PC-9 (cell line): ENCODE results near the gene GLCE. TPM values are rescaled to one million over a fixed set of nuclear protein-coding genes. Genes with fewer than 3 reads are reported as not detected.

Source experiments
- BruUV-seq: library from RNA; stranded (reverse); fragments of 400-500 nt; replicated peaks from 2 replicates; lab custom pipeline; 2021; lab: Mats Ljungman, UMichigan
- CTCF ChIA-PET: fragments of 300-600 bp; sonication (Branson Sonifier 250); formaldehyde crosslinking; loops from one replicate; lab custom pipeline; 2022; ENCODE audit warnings: antibody characterized with exemption; lab: Charles Lee
- POLR2A ChIA-PET: fragments of 300-600 bp; sonication (Branson Sonifier 250); formaldehyde crosslinking; loops from one replicate; lab custom pipeline; 2022; ENCODE audit warnings: antibody characterized with exemption; ENCODE audit not compliant: unreplicated experiment; lab: Charles Lee
- DNase-seq, 2 experiments: peaks; one replicate each; pipeline versions ENCODE4 v3.0.0 to v3.0.0-alpha.2; 2015 to 2022; ENCODE audit warnings: mixed read lengths in 1 of 2
- H2AFZ ChIP-seq: fragments of 200-600 bp; sonication (generic); 2 replicates; pipeline ENCODE4 v1.8.1; 2017; ENCODE audit warnings: antibody characterized with exemption
- H3F3A ChIP-seq: fragments of 200-600 bp; sonication (generic); 2 replicates; pipeline ENCODE4 v1.8.1; 2017; ENCODE audit warnings: antibody characterized with exemption, mild to moderate bottlenecking, low read depth; ENCODE audit not compliant: insufficient read depth
- H3K27ac ChIP-seq: fragments of 200-600 bp; sonication (generic); 2 replicates; pipeline ENCODE4 v1.6.1; 2016; ENCODE audit warnings: mixed run types
- H3K27me3 ChIP-seq: fragments of 200-600 bp; sonication (generic); 2 replicates; pipeline ENCODE4 v1.6.1; 2016; ENCODE audit warnings: low read depth, mixed run types; ENCODE audit not compliant: insufficient read depth
- H3K36me3 ChIP-seq: fragments of 200-600 bp; sonication (generic); 2 replicates; pipeline ENCODE4 v1.6.1; 2016; ENCODE audit warnings: low read depth, mixed run types
- H3K4me1 ChIP-seq: fragments of 200-600 bp; sonication (generic); replicated peaks from 2 replicates; pipeline ENCODE4 v1.6.1; 2016; ENCODE audit warnings: mixed run types; ENCODE audit not compliant: insufficient read depth
- H3K4me2 ChIP-seq: fragments of 200-600 bp; sonication (generic); 2 replicates; pipeline ENCODE4 v1.6.1; 2017; ENCODE audit warnings: mixed run types
- H3K4me3 ChIP-seq: fragments of 200-600 bp; sonication (generic); 2 replicates; pipeline ENCODE4 v1.6.1; 2016; ENCODE audit warnings: mixed run types
- H3K79me2 ChIP-seq: fragments of 200-600 bp; sonication (generic); 2 replicates; pipeline ENCODE4 v1.6.1; 2017; ENCODE audit warnings: low read depth, mixed run types
- H3K9me2 ChIP-seq: fragments of 200-600 bp; sonication (generic); 2 replicates; pipeline ENCODE4 v1.8.1; 2017; ENCODE audit warnings: mild to moderate bottlenecking; ENCODE audit not compliant: insufficient read depth
- H3K9me3 ChIP-seq: fragments of 200-600 bp; sonication (generic); 2 replicates; pipeline ENCODE4 v1.8.1; 2016; ENCODE audit warnings: low read depth; ENCODE audit not compliant: insufficient read depth
- H4K20me1 ChIP-seq: fragments of 200-600 bp; sonication (generic); 2 replicates; pipeline ENCODE4 v1.8.1; 2017; ENCODE audit not compliant: insufficient read depth
- EZH2 ChIP-seq: fragments of 200-600 bp; sonication (generic); IDR thresholded peaks from 2 replicates; pipeline ENCODE4 v1.8.0; 2017; ENCODE audit warnings: antibody characterized with exemption, low read depth
- intact Hi-C: fragments of 100-400 bp; cut with micrococcal nuclease; formaldehyde crosslinking; loops from one replicate; pipeline ENCODE4 v1.10.0; 2022; ENCODE audit not compliant: unreplicated experiment
- total RNA-seq: library from RNA; stranded (reverse); gene quantifications from 2 replicates; pipeline ENCODE4 v1.2.3, GENCODE V29; 2021
- TF ChIP-seq, protein P1 (sequence below): fragments of 200-600 bp; sonication (generic); conservative IDR thresholded peaks from 2 replicates; pipeline ENCODE4 v1.6.1; 2017; ENCODE audit warnings: mixed run types, antibody characterized with exemption, mild to moderate bottlenecking, moderate library complexity

The GLCE gene
- total RNA-seq, 1 experiment from 2014 or later = 31.3 TPM

GRCh38 chr15:69140306-69140705 is 20.1 kb upstream of the GLCE start:
- Histone ChIP-seq H3K36me3 (no peaks in the 10 kb centered on the region), H2AFZ (no peak overlapping the region), H3K27ac (no peak overlapping the region), H4K20me1 (no peaks in the 10 kb centered on the region), H3K4me1 (peaks cover 19% of the 10 kb centered on the region), H3K9me2 (no peaks in the 10 kb centered on the region), H3F3A (peaks cover 8% of the 10 kb centered on the region; the same call in 1 of the 2 replicates), H3K4me3 (no peak overlapping the region), H3K79me2 (no peaks in the 10 kb centered on the region), H3K27me3 (no peaks in the 10 kb centered on the region), H3K4me2 (no peak overlapping the region), H3K9me3 (no peaks in the 10 kb centered on the region)
- no TSS peak for BruUV-seq
- POLR2A ChIA-PET = no interaction called here
- TF ChIP-seq, protein P1, sequence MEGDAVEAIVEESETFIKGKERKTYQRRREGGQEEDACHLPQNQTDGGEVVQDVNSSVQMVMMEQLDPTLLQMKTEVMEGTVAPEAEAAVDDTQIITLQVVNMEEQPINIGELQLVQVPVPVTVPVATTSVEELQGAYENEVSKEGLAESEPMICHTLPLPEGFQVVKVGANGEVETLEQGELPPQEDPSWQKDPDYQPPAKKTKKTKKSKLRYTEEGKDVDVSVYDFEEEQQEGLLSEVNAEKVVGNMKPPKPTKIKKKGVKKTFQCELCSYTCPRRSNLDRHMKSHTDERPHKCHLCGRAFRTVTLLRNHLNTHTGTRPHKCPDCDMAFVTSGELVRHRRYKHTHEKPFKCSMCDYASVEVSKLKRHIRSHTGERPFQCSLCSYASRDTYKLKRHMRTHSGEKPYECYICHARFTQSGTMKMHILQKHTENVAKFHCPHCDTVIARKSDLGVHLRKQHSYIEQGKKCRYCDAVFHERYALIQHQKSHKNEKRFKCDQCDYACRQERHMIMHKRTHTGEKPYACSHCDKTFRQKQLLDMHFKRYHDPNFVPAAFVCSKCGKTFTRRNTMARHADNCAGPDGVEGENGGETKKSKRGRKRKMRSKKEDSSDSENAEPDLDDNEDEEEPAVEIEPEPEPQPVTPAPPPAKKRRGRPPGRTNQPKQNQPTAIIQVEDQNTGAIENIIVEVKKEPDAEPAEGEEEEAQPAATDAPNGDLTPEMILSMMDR = no peak
- TF ChIP-seq EZH2 = no peak
- CTCF ChIA-PET = no interaction called here
- DNase-seq = no peak
- intact Hi-C loops = no loop called here

- Histone ChIP-seq H2AFZ (no peak overlapping the region), H3K9me3 (no peaks in the 10 kb centered on the region), H3K27ac (no peak overlapping the region), H3K4me2 (peak overlapping the region; percentile 47; the same call in 1 of the 2 replicates), H3K4me1 (peaks cover 19% of the 10 kb centered on the region), H3K9me2 (no peaks in the 10 kb centered on the region), H3K36me3 (no peaks in the 10 kb centered on the region), H3K79me2 (no peaks in the 10 kb centered on the region), H3K4me3 (no peak overlapping the region), H3F3A (peaks cover 8% of the 10 kb centered on the region; the same call in 1 of the 2 replicates), H3K27me3 (no peaks in the 10 kb centered on the region), H4K20me1 (no peaks in the 10 kb centered on the region)
- no TSS peak for BruUV-seq
- intact Hi-C loops = no loop called here
- TF ChIP-seq EZH2 = no peak
- TF ChIP-seq, protein P1 = no peak
- ChIA-PET CTCF (no interaction called here), POLR2A (no interaction called here)
- peak in 1 of 2 experiments; percentile 46 for DNase-seq
These were observed 19.1 kb upstream of the GLCE start for GRCh38 chr15:69141286-69141701.

DNA sequence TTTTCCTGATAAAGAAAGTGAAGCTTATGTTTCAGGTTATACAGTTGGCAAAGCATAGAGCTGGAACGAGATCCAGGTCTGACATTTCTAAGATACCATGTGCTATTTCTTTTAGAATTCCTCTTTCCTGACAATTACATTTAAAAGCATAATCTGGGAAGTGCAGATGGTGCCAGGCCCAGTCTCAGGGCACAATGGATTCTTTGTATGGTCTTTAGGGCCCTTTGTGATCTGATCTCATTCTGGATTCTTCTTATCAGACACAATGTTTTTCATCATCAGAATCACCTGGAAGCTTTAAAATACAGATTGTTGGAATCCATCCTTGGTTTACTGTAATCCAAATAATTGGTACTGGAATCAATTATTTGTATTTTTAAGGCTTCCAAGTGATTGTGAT is 18.6 kb upstream of the GLCE start:
- intact Hi-C loops = no loop called here
- BruUV-seq = no TSS peak
- no peak for DNase-seq
- no peaks in the 10 kb centered on the region for H3K9me3 ChIP-seq
- H3K79me2 ChIP-seq = no peaks in the 10 kb centered on the region
- ChIA-PET CTCF (no interaction called here), POLR2A (interaction anchor here (0.5 kb wide), 1 partner anchor 48 kb away, joined by 3 read pairs; no protein-coding TSS in a partner anchor)
- H3K4me3 ChIP-seq = no peak overlapping the region
- H3K4me2 ChIP-seq = no peak overlapping the region
- no peak overlapping the region for H2AFZ ChIP-seq
- no peaks in the 10 kb centered on the region for H3K36me3 ChIP-seq
- no peaks in the 10 kb centered on the region for H4K20me1 ChIP-seq
- peaks cover 19% of the 10 kb centered on the region for H3K4me1 ChIP-seq
- H3K27me3 ChIP-seq = no peaks in the 10 kb centered on the region
- no peaks in the 10 kb centered on the region for H3K9me2 ChIP-seq
- no peak overlapping the region for H3K27ac ChIP-seq
- H3F3A ChIP-seq = peaks cover 8% of the 10 kb centered on the region; the same call in 1 of the 2 replicates
- TF ChIP-seq, protein P1 = no peak
- TF ChIP-seq EZH2 = no peak
